Astrocyte (in vitro differentiated cells and primary cell): ENCODE results near the gene CARD19. TPM values are rescaled to one million over a fixed set of nuclear protein-coding genes. Genes with fewer than 3 reads are reported as not detected.
"Not testable (repeated sequence)": the region's sequence is repeated elsewhere in the genome, so short reads cannot be mapped to it uniquely, and the experiment has no call there.

ENCODE experiments used
- DNase-seq: peaks from one replicate; pipeline ENCODE4 v3.0.0-alpha.2; 2010; ENCODE audit warnings: low read depth
- FAIRE-seq: peaks from 2 replicates; lab custom pipeline; 2011; peaks lifted over from hg19 to GRCh38; lab: Jason Lieb, UNC
- H2AFZ ChIP-seq: 2 replicates; pipeline ENCODE4 v1.6.0; 2012; ENCODE audit warnings: low read depth, low read length, inconsistent platforms
- H3K27ac ChIP-seq: 2 replicates; pipeline ENCODE4 v1.5.1; 2011; ENCODE audit warnings: low read depth, low read length, inconsistent platforms
- H3K27me3 ChIP-seq: 2 replicates; pipeline ENCODE4 v1.6.0; 2011; ENCODE audit warnings: low read length, inconsistent platforms; ENCODE audit not compliant: insufficient read depth
- H3K36me3 ChIP-seq: 2 replicates; pipeline ENCODE4 v1.5.1; 2011; ENCODE audit warnings: low read length, inconsistent platforms; ENCODE audit not compliant: insufficient read depth
- H3K4me1 ChIP-seq: 2 replicates; pipeline ENCODE4 v1.5.1; 2011; ENCODE audit warnings: low read length, inconsistent platforms; ENCODE audit not compliant: insufficient read depth
- H3K4me2 ChIP-seq: 2 replicates; pipeline ENCODE4 v1.6.0; 2012; ENCODE audit warnings: low read length, inconsistent platforms
- H3K4me3 ChIP-seq: 2 replicates; pipeline ENCODE4 v1.5.1; 2011; ENCODE audit warnings: low read depth, mild to moderate bottlenecking, low read length, inconsistent platforms; ENCODE audit not compliant: insufficient read depth
- H3K79me2 ChIP-seq: 2 replicates; pipeline ENCODE4 v1.6.0; 2012; ENCODE audit warnings: mild to moderate bottlenecking, low read length, inconsistent platforms; ENCODE audit not compliant: insufficient read depth
- H3K9ac ChIP-seq: 2 replicates; pipeline ENCODE4 v1.6.0; 2012; ENCODE audit warnings: mild to moderate bottlenecking, low read length, inconsistent platforms
- H3K9me3 ChIP-seq: 2 replicates; pipeline ENCODE4 v1.5.1; 2012; ENCODE audit warnings: low read depth, mild to moderate bottlenecking, low read length, inconsistent platforms; ENCODE audit not compliant: insufficient read depth
- H4K20me1 ChIP-seq: 2 replicates; pipeline ENCODE4 v1.6.0; 2012; ENCODE audit warnings: low read length, inconsistent platforms; ENCODE audit not compliant: insufficient read depth
- H3K27ac Mint-ChIP-seq: one replicate; pipeline ENCODE4 v1.8.0; 2021; ENCODE audit warnings: mild to moderate bottlenecking, mixed read lengths; ENCODE audit not compliant: unreplicated experiment
- H3K27me3 Mint-ChIP-seq: one replicate; pipeline ENCODE4 v1.8.0; 2021; ENCODE audit warnings: low read depth, mixed read lengths; ENCODE audit not compliant: unreplicated experiment
- H3K36me3 Mint-ChIP-seq: one replicate; pipeline ENCODE4 v1.8.0; 2021; ENCODE audit warnings: low read depth, mixed read lengths; ENCODE audit not compliant: unreplicated experiment
- H3K4me1 Mint-ChIP-seq: one replicate; pipeline ENCODE4 v1.8.0; 2021; ENCODE audit warnings: low read depth, mixed read lengths; ENCODE audit not compliant: unreplicated experiment
- H3K4me3 Mint-ChIP-seq: one replicate; pipeline ENCODE4 v1.8.0; 2021; ENCODE audit warnings: mild to moderate bottlenecking, moderate library complexity, mixed read lengths; ENCODE audit not compliant: unreplicated experiment
- H3K9me3 Mint-ChIP-seq: one replicate; pipeline ENCODE4 v1.8.0; 2021; ENCODE audit warnings: mild to moderate bottlenecking, mixed read lengths; ENCODE audit not compliant: unreplicated experiment
- CTCF ChIP-seq: IDR thresholded peaks from 2 replicates; pipeline ENCODE4 v1.5.1; 2011; ENCODE audit warnings: low read depth, mild to moderate bottlenecking, inconsistent platforms, low read length, moderate library complexity; ENCODE audit not compliant: insufficient read depth
- EZH2 ChIP-seq: IDR thresholded peaks from 2 replicates; pipeline ENCODE4 v1.6.1; 2012; ENCODE audit warnings: mild to moderate bottlenecking, low read length, inconsistent platforms; ENCODE audit not compliant: insufficient read depth
- total RNA-seq: library from RNA; stranded (reverse); gene quantifications from 2 replicates; pipeline ENCODE4 v1.2.1, GENCODE V29; 2021

CARD19 gene
- total RNA-seq, 1 donor from 2014 or later = 36.3 TPM

GRCh38 chr9:93143830-93144530 lies 48.0 kb downstream of the CARD19 start:
- Histone ChIP-seq H3K36me3 (no peaks in the 10 kb centered on the region), H3K4me2 (peak overlapping the region; percentile 15), H3K27ac (no peak overlapping the region), H3K9me3 (no peaks in the 10 kb centered on the region), H4K20me1 (no peaks in the 10 kb centered on the region), H3K9ac (no peak overlapping the region), H3K4me1 (peaks cover 7% of the 10 kb centered on the region), H2AFZ (peak overlapping the region; percentile 66), H3K4me3 (no peak overlapping the region), H3K27me3 (peaks cover 4% of the 10 kb centered on the region), H3K79me2 (no peaks in the 10 kb centered on the region)
- peaks cover 2% of the 10 kb centered on the region for H3K9me3 Mint-ChIP-seq
- peaks cover 5% of the 10 kb centered on the region for H3K27me3 Mint-ChIP-seq
- no peaks in the 10 kb centered on the region for H3K36me3 Mint-ChIP-seq
- no peak overlapping the region for H3K27ac Mint-ChIP-seq
- DNase-seq (no peak), FAIRE-seq (no peak)
- no peak overlapping the region for H3K4me3 Mint-ChIP-seq
- no peak for TF ChIP-seq CTCF
- no peak for TF ChIP-seq EZH2
- peaks cover 2% of the 10 kb centered on the region for H3K4me1 Mint-ChIP-seq

GRCh38 chr9:93146696-93147095 lies 50.7 kb downstream of the CARD19 start:
- not testable (repeated sequence) for H3K4me2 ChIP-seq, H2AFZ ChIP-seq, H3K27ac ChIP-seq, H3K27ac Mint-ChIP-seq, H3K36me3 Mint-ChIP-seq, H3K36me3 ChIP-seq, H3K9me3 ChIP-seq, H3K9ac ChIP-seq, H3K27me3 Mint-ChIP-seq, H4K20me1 ChIP-seq, DNase-seq, H3K27me3 ChIP-seq, H3K79me2 ChIP-seq, H3K9me3 Mint-ChIP-seq, FAIRE-seq, H3K4me3 ChIP-seq, H3K4me3 Mint-ChIP-seq, H3K4me1 Mint-ChIP-seq, H3K4me1 ChIP-seq

GRCh38 chr9:93147632-93148031 lies 51.6 kb downstream of the CARD19 start:
- Mint-ChIP-seq H3K9me3 (peaks cover 2% of the 10 kb centered on the region), H3K4me3 (no peak overlapping the region), H3K4me1 (peaks cover 2% of the 10 kb centered on the region), H3K27me3 (peaks cover 12% of the 10 kb centered on the region), H3K36me3 (no peaks in the 10 kb centered on the region), H3K27ac (no peak overlapping the region)
- no peak for TF ChIP-seq EZH2
- no peak for TF ChIP-seq CTCF
- no peak overlapping the region for H3K4me2 ChIP-seq
- no peak for FAIRE-seq
- H3K4me3 ChIP-seq = no peak overlapping the region
- H3K9me3 ChIP-seq = no peaks in the 10 kb centered on the region
- no peak for DNase-seq
- H3K27me3 ChIP-seq = peaks cover 4% of the 10 kb centered on the region
- no peaks in the 10 kb centered on the region for H3K36me3 ChIP-seq
- no peaks in the 10 kb centered on the region for H3K79me2 ChIP-seq
- no peak overlapping the region for H3K27ac ChIP-seq
- no peak overlapping the region for H3K9ac ChIP-seq
- no peaks in the 10 kb centered on the region for H4K20me1 ChIP-seq
- H2AFZ ChIP-seq = no peak overlapping the region
- peaks cover 5% of the 10 kb centered on the region for H3K4me1 ChIP-seq
